Measurements from ENCODE around the gene SND1. TPM values are rescaled to one million over a fixed set of nuclear protein-coding genes. Genes with fewer than 3 reads are reported as not detected.
A peak's percentile ranks its signal among the peaks of the same experiment; 100 is the strongest.

SND1 gene
- total RNA-seq, 5 donors from 2014 or later (not counting 1 experiment from before 2014, with no cell fraction given) = 137 to 187 (median 154) TPM

GRCh38 chr7:127618775-127619174 lies 33.2 kb upstream of the SND1 start:
- Mint-ChIP-seq H3K4me3 (no peak overlapping the region), H3K36me3 (no peaks in the 10 kb centered on the region), H3K4me1 (peaks cover 7 to 11% (median 9%) of the 10 kb centered on the region in 3 donors), H3K27ac (no peak overlapping the region), H3K9me3 (no peaks in the 10 kb centered on the region), H3K27me3 (peaks cover 42 to 73% of the 10 kb centered on the region in 2 donors)
- Histone ChIP-seq H3K9me3 (no peaks in the 10 kb centered on the region), H3K27me3 (replicated peaks in 1 of 2; ENCODE audit: control insufficient read depth in 2 of 2, extremely low read depth in 1 of 2, insufficient read depth in 2 of 2, low read length in 1 of 2) (peaks cover 0 to 48% of the 10 kb centered on the region in 2 experiments), H3K4me1 (ENCODE audit: control insufficient read depth in 1 of 2, extremely low read depth in 1 of 2, insufficient read depth in 2 of 2, low read length in 2 of 2) (peaks cover 0 to 3% of the 10 kb centered on the region in 2 experiments), H3K4me3 (ENCODE audit: control insufficient read depth in 1 of 2, extremely low read depth in 1 of 2, low read length in 1 of 2) (no peak overlapping the region), H3K27ac (ENCODE audit: low read length) (no peak overlapping the region), H3K36me3 (ENCODE audit: control insufficient read depth in 2 of 2, extremely low read depth in 1 of 2, insufficient read depth in 1 of 2, low read length in 1 of 2) (no peaks in the 10 kb centered on the region)
- CTCF ChIA-PET = no interaction called here
- POLR2A ChIA-PET = no interaction called here
- DNase-seq (no peak), ATAC-seq (replicated peaks in 1 of 4) (no peak)
- 83% methylated on average over 1 of the region's 1 CpG for WGBS (ENCODE audit: insufficient coverage)

GRCh38 chr7:127619681-127620405 lies 32.2 kb upstream of the SND1 start:
- Histone ChIP-seq H3K4me1 (ENCODE audit: control insufficient read depth in 1 of 2, extremely low read depth in 1 of 2, insufficient read depth in 2 of 2, low read length in 2 of 2) (peaks cover 0 to 3% of the 10 kb centered on the region in 2 experiments), H3K36me3 (ENCODE audit: control insufficient read depth in 2 of 2, extremely low read depth in 1 of 2, insufficient read depth in 1 of 2, low read length in 1 of 2) (no peaks in the 10 kb centered on the region), H3K27me3 (replicated peaks in 1 of 2; ENCODE audit: control insufficient read depth in 2 of 2, extremely low read depth in 1 of 2, insufficient read depth in 2 of 2, low read length in 1 of 2) (peaks cover 0 to 38% of the 10 kb centered on the region in 2 experiments), H3K4me3 (ENCODE audit: control insufficient read depth in 1 of 2, extremely low read depth in 1 of 2, low read length in 1 of 2) (no peak overlapping the region), H3K27ac (ENCODE audit: low read length) (no peak overlapping the region), H3K9me3 (no peaks in the 10 kb centered on the region)
- peaks cover 7 to 11% (median 9%) of the 10 kb centered on the region in 3 donors for H3K4me1 Mint-ChIP-seq
- H3K27me3 Mint-ChIP-seq = peaks cover 48 to 74% of the 10 kb centered on the region in 2 donors
- H3K9me3 Mint-ChIP-seq = no peaks in the 10 kb centered on the region
- CTCF ChIA-PET = no interaction called here
- POLR2A ChIA-PET = no interaction called here
- ATAC-seq (replicated peaks in 1 of 4) = no peak
- WGBS (ENCODE audit: insufficient coverage) = 11% methylated on average over 12 of the region's 27 CpGs
- no peak for DNase-seq
- H3K36me3 Mint-ChIP-seq = no peaks in the 10 kb centered on the region
- no peak overlapping the region for H3K27ac Mint-ChIP-seq
- no peak overlapping the region for H3K4me3 Mint-ChIP-seq

- Mint-ChIP-seq H3K4me3 (peak overlapping the region in 1 of 3 donors; percentile 22), H3K27me3 (peaks cover 48 to 69% of the 10 kb centered on the region in 2 donors), H3K27ac (no peak overlapping the region), H3K4me1 (peaks cover 7 to 11% (median 9%) of the 10 kb centered on the region in 3 donors), H3K36me3 (no peaks in the 10 kb centered on the region), H3K9me3 (no peaks in the 10 kb centered on the region)
- peaks cover 0 to 30% of the 10 kb centered on the region in 2 experiments for H3K27me3 ChIP-seq (replicated peaks in 1 of 2; ENCODE audit: control insufficient read depth in 2 of 2, extremely low read depth in 1 of 2, insufficient read depth in 2 of 2, low read length in 1 of 2)
- ATAC-seq (replicated peaks in 1 of 4) (no peak), DNase-seq (no peak)
- no peak overlapping the region for H3K4me3 ChIP-seq (ENCODE audit: control insufficient read depth in 1 of 2, extremely low read depth in 1 of 2, low read length in 1 of 2)
- ChIA-PET POLR2A (no interaction called here), CTCF (no interaction called here)
- 3% methylated on average over 17 of the region's 24 CpGs for WGBS (ENCODE audit: insufficient coverage)
- H3K36me3 ChIP-seq (ENCODE audit: control insufficient read depth in 2 of 2, extremely low read depth in 1 of 2, insufficient read depth in 1 of 2, low read length in 1 of 2) = no peaks in the 10 kb centered on the region
- H3K4me1 ChIP-seq (ENCODE audit: control insufficient read depth in 1 of 2, extremely low read depth in 1 of 2, insufficient read depth in 2 of 2, low read length in 2 of 2) = peaks cover 0 to 3% of the 10 kb centered on the region in 2 experiments
- H3K27ac ChIP-seq (ENCODE audit: low read length) = no peak overlapping the region
- no peaks in the 10 kb centered on the region for H3K9me3 ChIP-seq
Measured at GRCh38 chr7:127620406-127621233, 31.4 kb upstream of the SND1 start.

GRCh38 chr7:127625331-127625730 lies 26.7 kb upstream of the SND1 start:
- POLR2A ChIA-PET = no interaction called here
- no peak for ATAC-seq (replicated peaks in 1 of 4)
- CTCF ChIA-PET = no interaction called here

GRCh38 chr7:127628445-127628844 lies 23.5 kb upstream of the SND1 start:
- Mint-ChIP-seq H3K9me3 (no peaks in the 10 kb centered on the region), H3K27ac (no peak overlapping the region), H3K4me1 (peaks cover 0 to 6% (median 2%) of the 10 kb centered on the region in 3 donors), H3K36me3 (no peaks in the 10 kb centered on the region), H3K27me3 (peaks cover 19 to 30% of the 10 kb centered on the region in 2 donors), H3K4me3 (no peak overlapping the region)
- H3K27ac ChIP-seq (ENCODE audit: low read length) = no peak overlapping the region
- ATAC-seq (replicated peaks in 1 of 4) (no peak), DNase-seq (no peak)
- H3K4me1 ChIP-seq (ENCODE audit: control insufficient read depth in 1 of 2, extremely low read depth in 1 of 2, insufficient read depth in 2 of 2, low read length in 2 of 2) = peaks cover 0 to 4% of the 10 kb centered on the region in 2 experiments
- no CpG with 5 or more reads among the region's 3 CpGs for WGBS (ENCODE audit: insufficient coverage)
- ChIA-PET POLR2A (no interaction called here), CTCF (interaction anchor here in 1 of 2 donors (0.9 kb wide), 1 partner anchor 825 kb away, joined by 3 read pairs; no protein-coding TSS in a partner anchor)
- H3K9me3 ChIP-seq = no peaks in the 10 kb centered on the region
- H3K36me3 ChIP-seq (ENCODE audit: control insufficient read depth in 2 of 2, extremely low read depth in 1 of 2, insufficient read depth in 1 of 2, low read length in 1 of 2) = no peaks in the 10 kb centered on the region
- no peak overlapping the region for H3K4me3 ChIP-seq (ENCODE audit: control insufficient read depth in 1 of 2, extremely low read depth in 1 of 2, low read length in 1 of 2)
- H3K27me3 ChIP-seq (replicated peaks in 1 of 2; ENCODE audit: control insufficient read depth in 2 of 2, extremely low read depth in 1 of 2, insufficient read depth in 2 of 2, low read length in 1 of 2) = peaks cover 0 to 19% of the 10 kb centered on the region in 2 experiments

More at GRCh38 chr7:127625331-127625730, 26.7 kb upstream of the SND1 start:
- Mint-ChIP-seq H3K36me3 (no peaks in the 10 kb centered on the region), H3K27me3 (peaks cover 27 to 34% of the 10 kb centered on the region in 2 donors), H3K4me3 (no peak overlapping the region), H3K27ac (no peak overlapping the region), H3K4me1 (peaks cover 7 to 16% (median 9%) of the 10 kb centered on the region in 3 donors), H3K9me3 (no peaks in the 10 kb centered on the region)
- Histone ChIP-seq H3K27me3 (replicated peaks in 1 of 2; ENCODE audit: control insufficient read depth in 2 of 2, extremely low read depth in 1 of 2, insufficient read depth in 2 of 2, low read length in 1 of 2) (peaks cover 0 to 15% of the 10 kb centered on the region in 2 experiments), H3K36me3 (ENCODE audit: control insufficient read depth in 2 of 2, extremely low read depth in 1 of 2, insufficient read depth in 1 of 2, low read length in 1 of 2) (no peaks in the 10 kb centered on the region), H3K4me1 (ENCODE audit: control insufficient read depth in 1 of 2, extremely low read depth in 1 of 2, insufficient read depth in 2 of 2, low read length in 2 of 2) (peaks cover 0 to 7% of the 10 kb centered on the region in 2 experiments), H3K4me3 (ENCODE audit: control insufficient read depth in 1 of 2, extremely low read depth in 1 of 2, low read length in 1 of 2) (no peak overlapping the region), H3K27ac (ENCODE audit: low read length) (no peak overlapping the region), H3K9me3 (no peaks in the 10 kb centered on the region)
- no peak for DNase-seq

DNA sequence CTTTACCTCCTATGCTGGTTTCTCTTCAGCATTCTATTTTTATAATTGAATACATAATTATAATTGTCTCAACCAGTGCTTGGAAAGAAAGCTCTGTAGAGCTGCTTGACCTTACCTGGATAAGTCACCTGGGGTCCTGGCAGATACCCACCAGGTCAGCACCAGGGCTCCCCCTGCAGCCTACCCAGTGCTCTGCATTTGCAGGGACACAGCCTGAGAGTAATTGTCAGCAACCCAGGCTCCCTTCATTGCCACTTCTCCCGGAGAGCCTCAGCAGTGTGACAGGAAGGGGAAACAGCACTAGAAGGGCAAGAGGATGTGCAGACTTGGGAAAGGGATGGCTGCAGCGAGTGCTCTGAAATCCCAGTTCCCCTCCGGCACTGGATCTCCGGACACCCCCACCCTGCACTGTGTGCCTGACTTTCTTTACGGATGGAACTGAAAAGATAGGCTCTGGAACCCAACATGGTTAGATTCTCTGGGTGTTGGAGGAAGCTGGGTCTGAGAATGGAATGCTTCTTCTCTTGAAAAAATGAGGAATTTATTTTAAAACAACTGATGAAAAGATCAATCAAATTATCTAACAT lies 22.6 kb upstream of the SND1 start:
- H3K27ac Mint-ChIP-seq = no peak overlapping the region
- ChIA-PET POLR2A (no interaction called here), CTCF (interaction anchor here in 1 of 2 donors (0.9 kb wide), 1 partner anchor 826 kb away, joined by 3 read pairs; no protein-coding TSS in a partner anchor)
- Histone ChIP-seq H3K4me3 (ENCODE audit: control insufficient read depth in 1 of 2, extremely low read depth in 1 of 2, low read length in 1 of 2) (no peak overlapping the region), H3K27ac (ENCODE audit: low read length) (no peak overlapping the region), H3K36me3 (ENCODE audit: control insufficient read depth in 2 of 2, extremely low read depth in 1 of 2, insufficient read depth in 1 of 2, low read length in 1 of 2) (no peaks in the 10 kb centered on the region), H3K4me1 (ENCODE audit: control insufficient read depth in 1 of 2, extremely low read depth in 1 of 2, insufficient read depth in 2 of 2, low read length in 2 of 2) (peaks cover 0 to 4% of the 10 kb centered on the region in 2 experiments), H3K27me3 (replicated peaks in 1 of 2; ENCODE audit: control insufficient read depth in 2 of 2, extremely low read depth in 1 of 2, insufficient read depth in 2 of 2, low read length in 1 of 2) (peaks cover 0 to 19% of the 10 kb centered on the region in 2 experiments), H3K9me3 (no peaks in the 10 kb centered on the region)
- H3K4me3 Mint-ChIP-seq = no peak overlapping the region
- H3K36me3 Mint-ChIP-seq = no peaks in the 10 kb centered on the region
- no peaks in the 10 kb centered on the region for H3K9me3 Mint-ChIP-seq
- H3K4me1 Mint-ChIP-seq = peaks cover 0 to 6% (median 2%) of the 10 kb centered on the region in 3 donors
- peak in 14 of 35 experiments; percentile 8 to 35 (median 21) for DNase-seq
- peak in 3 of 4 experiments; percentile 53 to 56 (median 56) for ATAC-seq (replicated peaks in 1 of 4)
- H3K27me3 Mint-ChIP-seq = peaks cover 19 to 31% of the 10 kb centered on the region in 2 donors
- 7% methylated on average over 2 of the region's 5 CpGs for WGBS (ENCODE audit: insufficient coverage)

Data from T-cell (primary cell).